Raji (cell line): Measurements from ENCODE around the gene TSPAN9.

ENCODE experiments used
- POLR2A ChIP-seq: IDR thresholded peaks from 2 replicates; pipeline ENCODE4 v1.6.1; 2011; ENCODE audit warnings: low read depth, low read length, control low read depth; ENCODE audit not compliant: insufficient read depth

The TSPAN9 gene

GRCh38 chr12:3196488-3196887 is 119.3 kb downstream of the TSPAN9 start:
- no peak for TF ChIP-seq POLR2A

GRCh38 chr12:3197131-3197818 is 120.1 kb downstream of the TSPAN9 start:
- no peak for TF ChIP-seq POLR2A

- TF ChIP-seq POLR2A, result no peak
Measured at GRCh38 chr12:3199551-3200031, 122.4 kb downstream of the TSPAN9 start.

- TF ChIP-seq POLR2A, result no peak
Measured at GRCh38 chr12:3200032-3200617, 122.9 kb downstream of the TSPAN9 start.

- TF ChIP-seq POLR2A, result no peak
Measured at GRCh38 chr12:3200814-3201233, 123.6 kb downstream of the TSPAN9 start.

GRCh38 chr12:3201339-3202051 is 124.3 kb downstream of the TSPAN9 start:
- TF ChIP-seq POLR2A, result no peak

- no peak for TF ChIP-seq POLR2A
Measured at GRCh38 chr12:3202096-3202495, 124.9 kb downstream of the TSPAN9 start.

- no peak for TF ChIP-seq POLR2A
Measured at GRCh38 chr12:3202734-3203446, 125.7 kb downstream of the TSPAN9 start.

- no peak for TF ChIP-seq POLR2A
Measured at GRCh38 chr12:3203713-3204112, 126.5 kb downstream of the TSPAN9 start.

GRCh38 chr12:3204143-3204542 is 127.0 kb downstream of the TSPAN9 start:
- no peak for TF ChIP-seq POLR2A

GRCh38 chr12:3204730-3205531 is 127.8 kb downstream of the TSPAN9 start:
- no peak for TF ChIP-seq POLR2A

- no peak for TF ChIP-seq POLR2A
Measured at GRCh38 chr12:3205742-3206519, 128.8 kb downstream of the TSPAN9 start.

GRCh38 chr12:3206536-3207072 is 129.4 kb downstream of the TSPAN9 start:
- no peak for TF ChIP-seq POLR2A

GRCh38 chr12:3207175-3207574 is 130.0 kb downstream of the TSPAN9 start:
- TF ChIP-seq POLR2A, result no peak
